ENCODE measurements around the gene PBX1. TPM values are rescaled to one million over a fixed set of nuclear protein-coding genes. Genes with fewer than 3 reads are reported as not detected.

Gene PBX1
- total RNA-seq, 3 donors from 2014 or later, result 64.5 to 126 (median 95.4) TPM

GRCh38 chr1:164662462-164662861, 103.5 kb downstream of the PBX1 start:
- Histone ChIP-seq H3K27me3 (no peaks in the 10 kb centered on the region), H3K9me3 (no peaks in the 10 kb centered on the region), H3K4me3 (no peak overlapping the region), H3K36me3 (no peaks in the 10 kb centered on the region), H3K27ac (no peak overlapping the region), H3K4me1 (peaks cover 0 to 11% of the 10 kb centered on the region in 2 donors)
- TF ChIP-seq CTCF (IDR thresholded peaks at IDR 0.05), result no peak
- TF ChIP-seq POLR2A (IDR thresholded peaks at IDR 0.05), result no peak
- no peak for TF ChIP-seq POLR2AphosphoS5 (IDR thresholded peaks at IDR 0.05)
- intact Hi-C loops (cut with DNase I; ENCODE audit: low total_unique reads), result no loop called here
- DNase-seq (ENCODE audit: low spot score in 2 of 2), result no peak

- intact Hi-C loops (cut with DNase I; ENCODE audit: low total_unique reads), result no loop called here
- Histone ChIP-seq H3K9me3 (no peaks in the 10 kb centered on the region), H3K27ac (no peak overlapping the region), H3K4me1 (peaks cover 0 to 11% of the 10 kb centered on the region in 2 donors), H3K27me3 (no peaks in the 10 kb centered on the region), H3K36me3 (no peaks in the 10 kb centered on the region), H3K4me3 (no peak overlapping the region)
- TF ChIP-seq CTCF (IDR thresholded peaks at IDR 0.05) (no peak), POLR2A (IDR thresholded peaks at IDR 0.05) (no peak), POLR2AphosphoS5 (IDR thresholded peaks at IDR 0.05) (no peak)
- no peak for DNase-seq (ENCODE audit: low spot score in 2 of 2)
Observed at GRCh38 chr1:164662955-164663354, 104.0 kb downstream of the PBX1 start.

GRCh38 chr1:164664127-164664526, 105.1 kb downstream of the PBX1 start:
- H3K9me3 ChIP-seq, result no peaks in the 10 kb centered on the region
- intact Hi-C loops (cut with DNase I; ENCODE audit: low total_unique reads), result no loop called here
- no peak for DNase-seq (ENCODE audit: low spot score in 2 of 2)
- H3K4me1 ChIP-seq, result peaks cover 0 to 11% of the 10 kb centered on the region in 2 donors
- no peaks in the 10 kb centered on the region for H3K27me3 ChIP-seq
- H3K36me3 ChIP-seq, result no peaks in the 10 kb centered on the region
- H3K27ac ChIP-seq, result no peak overlapping the region
- no peak overlapping the region for H3K4me3 ChIP-seq
- TF ChIP-seq POLR2AphosphoS5 (IDR thresholded peaks at IDR 0.05) (no peak), CTCF (IDR thresholded peaks at IDR 0.05) (no peak), POLR2A (IDR thresholded peaks at IDR 0.05) (no peak)

- H3K27me3 ChIP-seq, result no peaks in the 10 kb centered on the region
- no peak overlapping the region for H3K27ac ChIP-seq
- no peak for DNase-seq (ENCODE audit: low spot score in 2 of 2)
- H3K36me3 ChIP-seq, result no peaks in the 10 kb centered on the region
- no peaks in the 10 kb centered on the region for H3K9me3 ChIP-seq
- intact Hi-C loops (cut with DNase I; ENCODE audit: low total_unique reads), result no loop called here
- no peaks in the 10 kb centered on the region for H3K4me1 ChIP-seq
- no peak for TF ChIP-seq CTCF (IDR thresholded peaks at IDR 0.05)
- no peak for TF ChIP-seq POLR2AphosphoS5 (IDR thresholded peaks at IDR 0.05)
- TF ChIP-seq POLR2A (IDR thresholded peaks at IDR 0.05), result no peak
- H3K4me3 ChIP-seq, result no peak overlapping the region
Observed at GRCh38 chr1:164667001-164667400, 108.0 kb downstream of the PBX1 start.

GRCh38 chr1:164667600-164667999, 108.6 kb downstream of the PBX1 start:
- no peak for TF ChIP-seq POLR2AphosphoS5 (IDR thresholded peaks at IDR 0.05)
- TF ChIP-seq CTCF (IDR thresholded peaks at IDR 0.05), result no peak
- no peak for TF ChIP-seq POLR2A (IDR thresholded peaks at IDR 0.05)
- Histone ChIP-seq H3K4me3 (no peak overlapping the region), H3K9me3 (no peaks in the 10 kb centered on the region), H3K4me1 (no peaks in the 10 kb centered on the region), H3K27me3 (no peaks in the 10 kb centered on the region), H3K36me3 (no peaks in the 10 kb centered on the region), H3K27ac (no peak overlapping the region)
- intact Hi-C loops (cut with DNase I; ENCODE audit: low total_unique reads), result no loop called here
- no peak for DNase-seq (ENCODE audit: low spot score in 2 of 2)

All from breast epithelium (tissue), 4 donors.